Stimulated activated CD4-positive, alpha-beta T cell treated with anti-CD3 and anti-CD28 coated beads, TNF-alpha, amount 100 ng/mL, for 24 hours (primary cell): ENCODE results near the gene CDNF.
"Not testable (repeated sequence)": the region's sequence is repeated elsewhere in the genome, so short reads cannot be mapped to it uniquely, and the experiment has no call there.

Source experiments
- DNase-seq, 3 experiments: peaks; one replicate each; pipeline ENCODE4 v3.0.0-alpha.2; 2020; ENCODE audit warnings: low read depth in 3 of 3

The CDNF gene

GRCh38 chr10:14837757-14838581 lies at the start of gene CDNF, which contains the start of the genes HSPA14 and MSANTD7:
TSS of gene CDNF (minus strand) at chr10:14838037. CDS start at chr10:14837946, 91 bp downstream.
TSS of gene HSPA14 (plus strand) at chr10:14838306. CDS start at chr10:14838403, 97 bp downstream.
TSS of gene MSANTD7 (plus strand) at chr10:14838306. CDS start at chr10:14842285, 3,979 bp downstream.
- DNase-seq: peak; percentile 97 to 99 (median 98)

- no peak for DNase-seq
Observed at GRCh38 chr10:14884082-14884481, 46.2 kb upstream of the CDNF start.

GRCh38 chr10:14880229-14880628 lies 42.4 kb upstream of the CDNF start:
- DNase-seq: no peak

- no peak for DNase-seq
Observed at GRCh38 chr10:14879928-14880193, 42.0 kb upstream of the CDNF start.

- DNase-seq: peak; percentile 7 to 42 (median 10)
Observed at GRCh38 chr10:14879124-14879927, 41.5 kb upstream of the CDNF start.

GRCh38 chr10:14878266-14879123 lies 40.7 kb upstream of the CDNF start, which contains the start of gene SUV39H2:
TSS of gene SUV39H2 (plus strand) at chr10:14878866. CDS start at chr10:14878889, 23 bp downstream.
- peak; percentile 85 to 93 (median 86) for DNase-seq

- no peak for DNase-seq
Observed at GRCh38 chr10:14876764-14877163, 38.9 kb upstream of the CDNF start.

GRCh38 chr10:14875941-14876340 lies 38.1 kb upstream of the CDNF start:
- DNase-seq: no peak

- DNase-seq: no peak
Observed at GRCh38 chr10:14873090-14873760, 35.4 kb upstream of the CDNF start.

- not testable (repeated sequence) for DNase-seq
Observed at GRCh38 chr10:14864871-14865270, 27.0 kb upstream of the CDNF start.

- DNase-seq: not testable (repeated sequence)
Observed at GRCh38 chr10:14864466-14864865, 26.6 kb upstream of the CDNF start.

- DNase-seq: no peak
Observed at GRCh38 chr10:14860791-14861190, 23.0 kb upstream of the CDNF start.

- DNase-seq: no peak
Observed at GRCh38 chr10:14859775-14860174, 21.9 kb upstream of the CDNF start.

- DNase-seq: no peak
Observed at GRCh38 chr10:14859043-14859442, 21.2 kb upstream of the CDNF start.

- DNase-seq: no peak
Observed at GRCh38 chr10:14858338-14858960, 20.6 kb upstream of the CDNF start.

- no peak for DNase-seq
Observed at GRCh38 chr10:14855453-14855852, 17.6 kb upstream of the CDNF start.

GRCh38 chr10:14852236-14852635 lies 14.4 kb upstream of the CDNF start:
- DNase-seq: no peak

- no peak for DNase-seq
Observed at GRCh38 chr10:14844948-14845347, 7.1 kb upstream of the CDNF start.

- no peak for DNase-seq
Observed at GRCh38 chr10:14843327-14843988, 5.6 kb upstream of the CDNF start.

GRCh38 chr10:14840178-14840577 lies 2.3 kb upstream of the CDNF start:
- DNase-seq: no peak
